ENCODE data around the gene MED13L. TPM values are rescaled to one million over a fixed set of nuclear protein-coding genes. Genes with fewer than 3 reads are reported as not detected.
A peak's percentile ranks its signal among the peaks of the same experiment; 100 is the strongest.

The MED13L gene
- total and polyA plus RNA-seq, 2 donors (not counting 1 experiment from before 2014, with no cell fraction given), result 20.3 to 207 TPM

DNA sequence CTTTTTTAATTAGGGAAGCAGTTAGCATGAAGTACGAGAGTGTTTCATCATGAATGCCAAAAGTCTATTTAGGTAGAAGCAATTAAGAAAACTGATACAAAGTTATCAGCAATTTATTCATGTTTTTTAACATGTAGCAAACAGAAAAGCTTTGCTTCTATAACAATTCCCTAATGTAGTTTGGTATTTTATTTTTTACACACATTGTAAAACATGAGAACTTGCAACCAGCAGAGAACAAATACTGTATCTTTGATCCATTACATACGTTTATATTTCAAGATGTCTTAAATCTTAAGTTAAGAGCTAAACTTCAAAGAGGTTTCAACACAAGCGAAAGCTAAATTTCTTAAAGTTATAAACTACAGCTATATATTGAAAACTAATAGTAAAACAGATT, 39.3 kb downstream of the MED13L start:
- intact Hi-C loops (cut with micrococcal nuclease), result loop anchor here (5.0 kb wide), 1 partner anchor 96 kb away; no protein-coding TSS in a partner anchor
- CTCF ChIA-PET, result interaction anchor here (0.7 to 3.1 kb wide), 8 partner anchors 12 to 362 kb away, joined by 3 to 15 read pairs (median 3); no protein-coding TSS in a partner anchor
- no peak overlapping the region for H3K4me3 ChIP-seq (ENCODE audit: control extremely low read depth in 1 of 5, extremely low read depth in 1 of 5, insufficient read depth in 1 of 5, low read depth in 2 of 5, low read length in 4 of 5)
- ATAC-seq (ENCODE audit: low read depth) (no peak), DNase-seq (no peak)
- H3K9ac ChIP-seq (ENCODE audit: low read length), result no peak overlapping the region
- POLR2A ChIA-PET, result no interaction called here
- no peak overlapping the region for H3K4me2 ChIP-seq (replicated peaks; ENCODE audit: low read depth, low read length, poor library complexity, severe bottlenecking)
- H4K20me1 ChIP-seq (ENCODE audit: control insufficient read depth, insufficient read depth, low read length, poor library complexity, severe bottlenecking), result peaks cover 41% of the 10 kb centered on the region
- H2AFZ ChIP-seq (ENCODE audit: insufficient read depth, low read depth, low read length, poor library complexity, severe bottlenecking), result no peak overlapping the region
- Mint-ChIP-seq H3K4me3 (no peak overlapping the region), H3K4me1 (peaks cover 45% of the 10 kb centered on the region), H3K9me3 (ENCODE audit: insufficient read depth) (no peaks in the 10 kb centered on the region), H3K27me3 (no peaks in the 10 kb centered on the region), H3K27ac (no peak overlapping the region)
- WGBS (ENCODE audit: insufficient coverage), result no CpG with 5 or more reads among the region's 3 CpGs
- no peak for TF ChIP-seq EZH2 (IDR thresholded peaks at IDR 0.05; ENCODE audit: borderline replicate concordance, insufficient read depth, low read depth, low read length, poor library complexity, severe bottlenecking)
- TF ChIP-seq, protein P1, sequence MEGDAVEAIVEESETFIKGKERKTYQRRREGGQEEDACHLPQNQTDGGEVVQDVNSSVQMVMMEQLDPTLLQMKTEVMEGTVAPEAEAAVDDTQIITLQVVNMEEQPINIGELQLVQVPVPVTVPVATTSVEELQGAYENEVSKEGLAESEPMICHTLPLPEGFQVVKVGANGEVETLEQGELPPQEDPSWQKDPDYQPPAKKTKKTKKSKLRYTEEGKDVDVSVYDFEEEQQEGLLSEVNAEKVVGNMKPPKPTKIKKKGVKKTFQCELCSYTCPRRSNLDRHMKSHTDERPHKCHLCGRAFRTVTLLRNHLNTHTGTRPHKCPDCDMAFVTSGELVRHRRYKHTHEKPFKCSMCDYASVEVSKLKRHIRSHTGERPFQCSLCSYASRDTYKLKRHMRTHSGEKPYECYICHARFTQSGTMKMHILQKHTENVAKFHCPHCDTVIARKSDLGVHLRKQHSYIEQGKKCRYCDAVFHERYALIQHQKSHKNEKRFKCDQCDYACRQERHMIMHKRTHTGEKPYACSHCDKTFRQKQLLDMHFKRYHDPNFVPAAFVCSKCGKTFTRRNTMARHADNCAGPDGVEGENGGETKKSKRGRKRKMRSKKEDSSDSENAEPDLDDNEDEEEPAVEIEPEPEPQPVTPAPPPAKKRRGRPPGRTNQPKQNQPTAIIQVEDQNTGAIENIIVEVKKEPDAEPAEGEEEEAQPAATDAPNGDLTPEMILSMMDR (IDR thresholded peaks at IDR 0.05), result no peak
- H3K79me2 ChIP-seq (ENCODE audit: control insufficient read depth, insufficient read depth, low read length), result peaks cover 93% of the 10 kb centered on the region
- no peaks in the 10 kb centered on the region for H3K27me3 ChIP-seq (replicated peaks in 1 of 4; ENCODE audit: control extremely low read depth in 1 of 4, control insufficient read depth in 3 of 4, insufficient read depth in 4 of 4, low read length in 3 of 4)
- H3K36me3 ChIP-seq (replicated peaks in 1 of 2; ENCODE audit: control extremely low read depth in 1 of 2, control insufficient read depth in 1 of 2, extremely low read depth in 1 of 2, insufficient read depth in 2 of 2, low read length in 1 of 2), result peaks cover 0 to 4% of the 10 kb centered on the region in 2 experiments
- H3K27ac ChIP-seq (ENCODE audit: low read length in 2 of 2), result no peak overlapping the region
- H3K9me3 ChIP-seq (ENCODE audit: control extremely low read depth in 1 of 3, control insufficient read depth in 2 of 3, insufficient read depth in 1 of 3, low read length in 2 of 3), result no peaks in the 10 kb centered on the region
- peaks cover 5 to 15% of the 10 kb centered on the region in 2 donors for H3K4me1 ChIP-seq (ENCODE audit: control insufficient read depth in 2 of 2, insufficient read depth in 2 of 2, low read length in 2 of 2)

DNA sequence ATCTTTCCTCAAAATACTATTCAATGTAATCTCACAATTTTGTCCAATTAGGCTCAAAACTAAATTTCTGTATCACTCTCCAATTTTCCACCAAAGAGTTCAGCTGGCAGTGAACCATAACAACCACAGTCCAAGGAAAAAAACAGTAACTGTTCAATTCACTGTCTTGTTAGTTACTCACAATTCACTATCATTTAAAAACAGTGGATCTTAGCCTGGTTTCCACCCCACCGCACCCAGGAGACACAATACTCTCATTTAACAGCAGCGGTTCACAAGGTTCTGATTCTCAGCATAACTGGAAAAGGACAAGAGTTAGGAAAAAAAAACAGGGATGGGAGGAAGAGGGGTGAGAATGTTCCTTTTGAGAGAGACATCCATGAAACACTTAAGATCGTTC, 40.5 kb downstream of the MED13L start:
- peaks cover 90% of the 10 kb centered on the region for H3K79me2 ChIP-seq (ENCODE audit: control insufficient read depth, insufficient read depth, low read length)
- H3K9ac ChIP-seq (ENCODE audit: low read length), result no peak overlapping the region
- ChIA-PET CTCF (interaction anchor here (1.0 to 3.1 kb wide), 10 partner anchors 9 to 472 kb away, joined by 3 to 18 read pairs (median 10); no protein-coding TSS in a partner anchor), POLR2A (no interaction called here)
- no peaks in the 10 kb centered on the region for H3K9me3 ChIP-seq (ENCODE audit: control extremely low read depth in 1 of 3, control insufficient read depth in 2 of 3, insufficient read depth in 1 of 3, low read length in 2 of 3)
- Mint-ChIP-seq H3K27ac (peak overlapping the region; percentile 24), H3K4me3 (no peak overlapping the region), H3K4me1 (peaks cover 40% of the 10 kb centered on the region), H3K9me3 (ENCODE audit: insufficient read depth) (no peaks in the 10 kb centered on the region), H3K27me3 (no peaks in the 10 kb centered on the region)
- intact Hi-C loops (cut with micrococcal nuclease), result loop anchor here (1.0 to 5.0 kb wide), 4 partner anchors 95 to 239 kb away; no protein-coding TSS in a partner anchor
- no peaks in the 10 kb centered on the region for H3K27me3 ChIP-seq (replicated peaks in 1 of 4; ENCODE audit: control extremely low read depth in 1 of 4, control insufficient read depth in 3 of 4, insufficient read depth in 4 of 4, low read length in 3 of 4)
- H3K4me3 ChIP-seq (ENCODE audit: control extremely low read depth in 1 of 5, extremely low read depth in 1 of 5, insufficient read depth in 1 of 5, low read depth in 2 of 5, low read length in 4 of 5), result no peak overlapping the region
- H3K36me3 ChIP-seq (replicated peaks in 1 of 2; ENCODE audit: control extremely low read depth in 1 of 2, control insufficient read depth in 1 of 2, extremely low read depth in 1 of 2, insufficient read depth in 2 of 2, low read length in 1 of 2), result peaks cover 3 to 4% of the 10 kb centered on the region in 2 experiments
- peak overlapping the region in 1 of 2 donors; percentile 7 for H3K27ac ChIP-seq (ENCODE audit: low read length in 2 of 2)
- DNase-seq, result no peak
- peaks cover 33% of the 10 kb centered on the region for H4K20me1 ChIP-seq (ENCODE audit: control insufficient read depth, insufficient read depth, low read length, poor library complexity, severe bottlenecking)
- peaks cover 4 to 12% of the 10 kb centered on the region in 2 donors for H3K4me1 ChIP-seq (ENCODE audit: control insufficient read depth in 2 of 2, insufficient read depth in 2 of 2, low read length in 2 of 2)
- no peak overlapping the region for H3K4me2 ChIP-seq (replicated peaks; ENCODE audit: low read depth, low read length, poor library complexity, severe bottlenecking)
- H2AFZ ChIP-seq (ENCODE audit: insufficient read depth, low read depth, low read length, poor library complexity, severe bottlenecking), result no peak overlapping the region
- ATAC-seq (ENCODE audit: low read depth), result no peak
- no CpG with 5 or more reads among the region's 3 CpGs for WGBS (ENCODE audit: insufficient coverage)
- TF ChIP-seq, protein P1 (IDR thresholded peaks at IDR 0.05), result no peak
- no peak for TF ChIP-seq EZH2 (IDR thresholded peaks at IDR 0.05; ENCODE audit: borderline replicate concordance, insufficient read depth, low read depth, low read length, poor library complexity, severe bottlenecking)

Data from B cell (primary cell).